K562 (cell line): ENCODE results near the gene UTP4. TPM values are rescaled to one million over a fixed set of nuclear protein-coding genes. Genes with fewer than 3 reads are reported as not detected.

ENCODE experiments used
- ATAC-seq: fragments of 200-7000 bp; cut with Tn5 transposase; 3 replicates; pipeline ENCODE4 v1.9.1; 2020; ENCODE audit warnings: moderate library complexity
- BruUV-seq: library from RNA; stranded (reverse); fragments of 400-500 nt; replicated peaks from 2 replicates; lab custom pipeline; 2021; lab: Mats Ljungman, UMichigan
- CTCF ChIA-PET: fragments of 300-600 bp; formaldehyde crosslinking; extraction: SDS; loops from one replicate; lab custom pipeline; 2021; ENCODE audit warnings: low intra/inter-chr PET ratio; lab: Yijun Ruan, JAX
- POLR2A ChIA-PET: fragments of 300-600, 350-650 bp; sonication (Branson Sonifier 250); formaldehyde crosslinking; extraction: SDS; loops from one replicate; lab custom pipeline; 2021; ENCODE audit warnings: antibody characterized with exemption, inconsistent platforms; lab: Yijun Ruan, JAX
- DNase-seq, 4 experiments: peaks; one replicate each; pipeline versions ENCODE4 v3.0.0 to v3.0.0-alpha.2; 2011 to 2018; ENCODE audit warnings: low spot score in 3 of 4, mixed read lengths in 3 of 4; ENCODE audit errors: extremely low read depth in 1 of 4
- FAIRE-seq: peaks from 2 replicates; lab custom pipeline; 2011; peaks lifted over from hg19 to GRCh38; lab: Jason Lieb, UNC
- H2AFZ ChIP-seq: 2 replicates; pipeline ENCODE4 v1.6.0; 2011; ENCODE audit warnings: low read depth, low read length, control low read depth, inconsistent platforms
- H3K27ac ChIP-seq: fragments of 200-600 bp; 3 replicates; pipeline ENCODE4 v1.8.0; 2011; ENCODE audit warnings: low read depth, mild to moderate bottlenecking, control low read depth, inconsistent platforms, low read length, moderate library complexity, mixed read lengths; ENCODE audit errors: extremely low read depth
- H3K27me3 ChIP-seq, 2 experiments: fragments of 300-600 bp in 1 of 2; 2 replicates in 1 of 2; 3 replicates in 1 of 2; pipeline versions ENCODE4 v1.6.0 to v1.8.0; 2011; ENCODE audit warnings: inconsistent platforms in 2 of 2, low read length in 2 of 2, mild to moderate bottlenecking in 1 of 2, mixed read lengths in 1 of 2, moderate library complexity in 1 of 2; ENCODE audit not compliant: control insufficient read depth in 2 of 2, insufficient read depth in 2 of 2
- H3K36me3 ChIP-seq: fragments of 300-600 bp; 3 replicates; pipeline ENCODE4 v1.8.0; 2011; ENCODE audit warnings: mild to moderate bottlenecking, low read length, inconsistent platforms; ENCODE audit not compliant: control insufficient read depth, insufficient read depth
- H3K4me1 ChIP-seq, 2 experiments: fragments of 200-600 bp in 1 of 2; replicated peaks in 1 of 2; 2 replicates in 1 of 2; 3 replicates in 1 of 2; pipeline versions ENCODE4 v1.5.1 to v1.8.0; 2011; ENCODE audit warnings: inconsistent platforms in 2 of 2, low read length in 2 of 2, mild to moderate bottlenecking in 1 of 2, mixed read lengths in 1 of 2, moderate library complexity in 1 of 2; ENCODE audit not compliant: control insufficient read depth in 2 of 2, insufficient read depth in 2 of 2
- H3K4me2 ChIP-seq: 2 replicates; pipeline ENCODE4 v1.6.1; 2011; ENCODE audit warnings: low read length, control low read depth, inconsistent platforms, mixed read lengths; ENCODE audit not compliant: insufficient read depth
- H3K4me3 ChIP-seq: fragments of 200-600 bp; sonication (generic), shearing (Covaris generic); 2 replicates; pipeline ENCODE4 v1.5.1; 2016; ENCODE audit warnings: control low read depth, inconsistent platforms
- H3K79me2 ChIP-seq: fragments of 200-600 bp; 3 replicates; pipeline ENCODE4 v1.8.0; 2011; ENCODE audit warnings: low read length, inconsistent platforms; ENCODE audit not compliant: control insufficient read depth, insufficient read depth
- H3K9ac ChIP-seq, 2 experiments: 2 replicates each; pipeline versions ENCODE4 v1.6.0 to v1.6.1; 2011; ENCODE audit warnings: low read depth in 2 of 2, low read length in 2 of 2, control low read depth in 1 of 2, inconsistent platforms in 1 of 2, mild to moderate bottlenecking in 1 of 2, mixed read lengths in 1 of 2; ENCODE audit not compliant: insufficient read depth in 1 of 2
- H3K9me1 ChIP-seq: one replicate; pipeline ENCODE4 v1.6.0; 2011; ENCODE audit warnings: inconsistent platforms, mild to moderate bottlenecking, low read length, moderate library complexity; ENCODE audit not compliant: control insufficient read depth, insufficient read depth
- H3K9me3 ChIP-seq: replicated peaks from 2 replicates; pipeline ENCODE4 v1.5.1; 2011; ENCODE audit warnings: low read depth, low read length, inconsistent platforms; ENCODE audit not compliant: control insufficient read depth, insufficient read depth
- H4K20me1 ChIP-seq: replicated peaks from 2 replicates; pipeline ENCODE4 v1.6.1; 2011; ENCODE audit warnings: low read length, inconsistent platforms, mixed read lengths; ENCODE audit not compliant: control insufficient read depth, insufficient read depth
- HSF4 ChIP-seq: fragments of 250-450 bp; sonication (Bioruptor Pico); IDR thresholded peaks from 2 replicates; pipeline ENCODE4 v2.1.2; 2022; ENCODE audit warnings: mild to moderate bottlenecking, moderate library complexity, borderline replicate concordance
- NFE2 ChIP-seq: IDR thresholded peaks from 2 replicates; pipeline ENCODE4 v1.6.1; 2014; ENCODE audit warnings: antibody characterized with exemption, low read depth
- NR2C1 ChIP-seq, 2 experiments: fragments of 450-650 bp; IDR thresholded peaks; 2 replicates each; pipeline ENCODE4 v1.6.1; 2017; ENCODE audit warnings: mild to moderate bottlenecking in 2 of 2, antibody characterized with exemption in 1 of 2, inconsistent platforms in 1 of 2, missing compliant biosample characterization in 1 of 2, missing genetic modification characterization in 1 of 2
- PURB ChIP-seq: sonication (generic); formaldehyde crosslinking; IDR thresholded peaks from 2 replicates; pipeline ENCODE4 v1.9.0; 2021; ENCODE audit warnings: low read depth, mild to moderate bottlenecking, missing genetic modification reagents
- RFX5 ChIP-seq: IDR thresholded peaks from 2 replicates; pipeline ENCODE4 v1.6.1; 2011; ENCODE audit warnings: low read depth, mild to moderate bottlenecking, improper control_type of control experiment, low read length
- ZNF740 ChIP-seq, 3 experiments: fragments of 200-800 bp in 1 of 3; sonication (Bioruptor generic) in 1 of 3; sonication (generic) in 1 of 3; formaldehyde crosslinking in 1 of 3; IDR thresholded peaks; 2 replicates each; pipeline versions ENCODE4 v1.6.1 to v1.8.0; 2016 to 2022; ENCODE audit warnings: mild to moderate bottlenecking in 2 of 3, missing compliant biosample characterization in 2 of 3, missing genetic modification characterization in 2 of 3, missing genetic modification reagents in 1 of 3
- WGBS: fragments of 100-300 bp; shearing (Covaris generic); methylation state at CpG from one replicate; pipeline ENCODE4 v1.1.6; 2016; ENCODE audit warnings: low coverage, mixed read lengths; ENCODE audit not compliant: insufficient coverage; ENCODE audit errors: missing lambda C conversion rate; 5-methylcytosine and 5-hydroxymethylcytosine counted together
- in situ Hi-C: fragments of 300-500 bp; cut with MboI; formaldehyde crosslinking; loops from 4 replicates; pipeline ENCODE4 v1.15.0; 2018; ENCODE audit warnings: inconsistent platforms, mixed read lengths
- intact Hi-C: fragments of 100-400 bp; cut with micrococcal nuclease; formaldehyde crosslinking; loops from 2 replicates; pipeline ENCODE4 v1.14.2; 2022
- polyA plus RNA-seq, 8 experiments: library from polyadenylated mRNA; depleted of rRNA in 4 of 8; stranded (reverse) in 5 of 8; unstranded in 3 of 8; fragments of >200 nt; fragmentation: Nextera tagmentation in 2 of 8; fragmentation: Illumina TruSeq in 1 of 8; extraction: Ambion mirVana in 2 of 8; extraction: Trizol in 1 of 8; gene quantifications; 2 replicates each; pipeline versions ENCODE4 v1.2.1 to v1.2.3, GENCODE V29; 2011 to 2014; ENCODE audit warnings: inconsistent platforms in 1 of 8, missing spikeins in 1 of 8
- total RNA-seq, 7 experiments: library from RNA; depleted of rRNA in 6 of 7; stranded (reverse); fragments of >200 nt in 6 of 7; fragmentation: Illumina TruSeq in 2 of 7; extraction: Trizol in 2 of 7; gene quantifications; 2 replicates each; pipeline versions ENCODE4 v1.2.1 to v1.2.3, GENCODE V29; 2011 to 2021; ENCODE audit warnings: low replicate concordance in 1 of 7

UTP4 gene
- total and polyA plus RNA-seq, 9 of the 15 experiments (the other 6 are each of a cell fraction or from before 2014, with no cell fraction given) = 46.1 to 203 (median 145) TPM

GRCh38 chr16:69166946-69167930 lies 34.8 kb downstream of the UTP4 start:
- Histone ChIP-seq H3K9ac (no peak overlapping the region), H3K79me2 (no peaks in the 10 kb centered on the region), H3K9me1 (no peaks in the 10 kb centered on the region)
- TF ChIP-seq RFX5 (no peak), PURB (CRISPR knock-in tag) (no peak), NR2C1 (IDR thresholded peaks at IDR 0.05) (no peak), NR2C1 (tag; IDR thresholded peaks at IDR 0.05) (no peak), ZNF740 (CRISPR knock-in tag; IDR thresholded peaks at IDR 0.05) (no peak), ZNF740 (tag; IDR thresholded peaks at IDR 0.05) (no peak), HSF4 (CRISPR knock-in tag) (no peak), NFE2 (no peak)
- TF ChIP-seq, all 486 proteins: peak for 0
- H3K36me3 ChIP-seq = peaks cover 82% of the 10 kb centered on the region
- DNase-seq (no peak), ATAC-seq (no peak), FAIRE-seq (no peak)
- in situ Hi-C loops (no loop called here), intact Hi-C loops (no loop called here)
- H3K27me3 ChIP-seq = no peaks in the 10 kb centered on the region
- H3K4me1 ChIP-seq = peaks cover 0 to 6% of the 10 kb centered on the region in 2 experiments; a peak in 4 of 5 replicates
- POLR2A ChIA-PET = interaction anchor here (0.6 to 2.0 kb wide), 7 partner anchors 8 to 161 kb away, joined by 3 to 4 read pairs (median 3); no protein-coding TSS in a partner anchor
- no peaks in the 10 kb centered on the region; the same call in none of the 2 replicates for H4K20me1 ChIP-seq
- no peak overlapping the region for H2AFZ ChIP-seq
- no TSS peak for BruUV-seq
- no peak overlapping the region for H3K4me3 ChIP-seq
- H3K9me3 ChIP-seq = no peaks in the 10 kb centered on the region
- no peak overlapping the region for H3K27ac ChIP-seq
- no peak overlapping the region for H3K4me2 ChIP-seq
- CTCF ChIA-PET = no interaction called here
- WGBS = 97% methylated on average over 7 of the region's 7 CpGs
